Esophagus squamous epithelium (tissue), 4 donors: ENCODE data around the gene PWWP2A.

Source experiments
- CTCF ChIP-seq, 6 experiments: fragments of 450-650 bp in 4 of 6; fragments of 200-600 bp in 2 of 6; sonication (generic) in 2 of 6; IDR thresholded peaks; one replicate each; pipeline ENCODE4 v1.5.1; 2016 to 2019; ENCODE audit warnings: antibody characterized with exemption in 6 of 6, mild to moderate bottlenecking in 4 of 6, moderate library complexity in 4 of 6
- POLR2A ChIP-seq, 4 donors: fragments of 450-650 bp; IDR thresholded peaks; one replicate each; pipeline ENCODE4 v1.6.1; 2017; ENCODE audit warnings: antibody characterized with exemption in 4 of 4, mild to moderate bottlenecking in 4 of 4, moderate library complexity in 3 of 4

GRCh38 chr5:160097991-160098390 lies 21.3 kb downstream of the PWWP2A start:
- no peak for TF ChIP-seq CTCF (IDR thresholded peaks at IDR 0.05)
- TF ChIP-seq POLR2A (IDR thresholded peaks at IDR 0.05) = no peak
